Thyroid gland (tissue), 4 donors: ENCODE results near the gene ARMCX4.

Experiments
- POLR2A ChIP-seq, 2 donors: fragments of 450-650 bp; IDR thresholded peaks; one replicate each; pipeline ENCODE4 v1.6.1; 2017; ENCODE audit warnings: antibody characterized with exemption in 2 of 2, mild to moderate bottlenecking in 2 of 2, moderate library complexity in 1 of 2
- TF ChIP-seq, protein P1 (sequence below), 6 experiments: fragments of 200-600 bp in 3 of 6; fragments of 450-650 bp in 3 of 6; sonication (generic) in 3 of 6; IDR thresholded peaks; one replicate each; pipeline ENCODE4 v1.5.1; 2016 to 2019; ENCODE audit warnings: antibody characterized with exemption in 6 of 6, mild to moderate bottlenecking in 2 of 6, inconsistent platforms in 1 of 6, moderate library complexity in 1 of 6

DNA sequence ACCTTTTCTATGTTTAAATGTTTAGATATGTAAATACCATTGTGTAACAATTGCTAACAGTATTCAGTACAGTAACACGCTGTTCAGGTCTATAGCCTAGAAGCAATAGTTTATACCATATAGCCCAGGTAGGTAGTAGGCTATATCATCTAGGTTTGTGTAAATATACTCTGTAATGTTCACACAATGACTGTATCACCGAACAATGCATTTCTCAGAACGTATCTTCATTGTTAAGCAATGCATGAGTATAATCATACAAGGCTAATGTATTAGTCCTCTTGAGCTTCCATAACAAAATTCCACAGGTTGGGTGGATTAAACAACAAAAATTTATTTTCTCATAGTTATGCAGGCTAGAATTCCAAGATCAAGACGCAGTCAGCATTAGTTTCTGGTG lies 22.7 kb downstream of the ARMCX4 start:
- TF ChIP-seq, protein P1, sequence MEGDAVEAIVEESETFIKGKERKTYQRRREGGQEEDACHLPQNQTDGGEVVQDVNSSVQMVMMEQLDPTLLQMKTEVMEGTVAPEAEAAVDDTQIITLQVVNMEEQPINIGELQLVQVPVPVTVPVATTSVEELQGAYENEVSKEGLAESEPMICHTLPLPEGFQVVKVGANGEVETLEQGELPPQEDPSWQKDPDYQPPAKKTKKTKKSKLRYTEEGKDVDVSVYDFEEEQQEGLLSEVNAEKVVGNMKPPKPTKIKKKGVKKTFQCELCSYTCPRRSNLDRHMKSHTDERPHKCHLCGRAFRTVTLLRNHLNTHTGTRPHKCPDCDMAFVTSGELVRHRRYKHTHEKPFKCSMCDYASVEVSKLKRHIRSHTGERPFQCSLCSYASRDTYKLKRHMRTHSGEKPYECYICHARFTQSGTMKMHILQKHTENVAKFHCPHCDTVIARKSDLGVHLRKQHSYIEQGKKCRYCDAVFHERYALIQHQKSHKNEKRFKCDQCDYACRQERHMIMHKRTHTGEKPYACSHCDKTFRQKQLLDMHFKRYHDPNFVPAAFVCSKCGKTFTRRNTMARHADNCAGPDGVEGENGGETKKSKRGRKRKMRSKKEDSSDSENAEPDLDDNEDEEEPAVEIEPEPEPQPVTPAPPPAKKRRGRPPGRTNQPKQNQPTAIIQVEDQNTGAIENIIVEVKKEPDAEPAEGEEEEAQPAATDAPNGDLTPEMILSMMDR (IDR thresholded peaks at IDR 0.05): no peak
- no peak for TF ChIP-seq POLR2A (IDR thresholded peaks at IDR 0.05)
